H1 (cell line): Measurements from ENCODE around the gene TXLNB. TPM values are rescaled to one million over a fixed set of nuclear protein-coding genes. Genes with fewer than 3 reads are reported as not detected.

Experiments
- polyA plus RNA-seq, 7 experiments: library from polyadenylated mRNA; depleted of rRNA in 3 of 7; stranded (reverse) in 5 of 7; unstranded in 2 of 7; fragments of >200 nt in 5 of 7; fragments of 200-250 nt in 2 of 7; gene quantifications; 1 replicate in 5 of 7; 2 replicates in 1 of 7; 4 replicates in 1 of 7; pipeline versions ENCODE4 v1.2.1 to v1.2.3, GENCODE V29; 2011 to 2013; ENCODE audit warnings: missing spikeins in 2 of 7, mixed read lengths in 2 of 7
- total RNA-seq: library from RNA; stranded (reverse); fragmentation: NEBNext Ultra II Directional; extraction: Animal tissue kit (Norgen Biotek cat#: 25700); gene quantifications from 2 replicates; pipeline ENCODE4 v1.2.1, GENCODE V29; 2021
- TF ChIP-seq, protein P1 (sequence below): IDR thresholded peaks from 2 replicates; pipeline ENCODE4 v1.6.1; 2011; ENCODE audit warnings: low read length, improper control_type of control experiment

The TXLNB gene
- total and polyA plus RNA-seq, 2 of the 8 experiments (the other 6 are each of a cell fraction or from before 2014, with no cell fraction given), result 0.05 to 0.17 TPM

DNA sequence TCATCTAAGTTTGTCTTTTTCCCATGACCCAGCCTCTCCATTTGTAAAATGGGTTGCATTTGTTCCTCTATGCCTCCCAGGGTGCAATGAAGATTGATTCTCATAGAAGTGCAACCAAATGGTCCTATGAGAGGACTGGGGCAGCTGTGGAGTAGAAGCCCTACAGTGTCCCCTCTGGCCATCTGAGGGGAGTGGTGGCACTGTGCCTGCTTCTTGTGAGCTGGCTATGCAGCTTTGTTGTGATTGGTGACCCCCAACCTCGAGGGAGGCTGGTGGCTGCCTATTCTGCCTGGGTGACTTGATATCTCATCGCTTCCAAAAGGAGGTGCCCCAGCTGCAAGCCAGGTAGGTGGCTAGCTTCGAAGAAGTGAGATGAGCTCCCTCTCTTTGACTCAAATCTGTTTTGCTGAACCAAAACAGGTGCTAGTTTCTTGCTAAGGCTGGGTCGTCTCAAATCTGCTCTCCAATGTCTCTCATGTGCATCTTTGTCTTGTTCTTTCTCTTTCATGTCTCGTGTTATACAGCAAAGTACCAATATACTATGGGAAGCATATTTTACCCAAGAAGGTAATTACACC, 33.9 kb downstream of the TXLNB start (continued):
- TF ChIP-seq, protein P1, sequence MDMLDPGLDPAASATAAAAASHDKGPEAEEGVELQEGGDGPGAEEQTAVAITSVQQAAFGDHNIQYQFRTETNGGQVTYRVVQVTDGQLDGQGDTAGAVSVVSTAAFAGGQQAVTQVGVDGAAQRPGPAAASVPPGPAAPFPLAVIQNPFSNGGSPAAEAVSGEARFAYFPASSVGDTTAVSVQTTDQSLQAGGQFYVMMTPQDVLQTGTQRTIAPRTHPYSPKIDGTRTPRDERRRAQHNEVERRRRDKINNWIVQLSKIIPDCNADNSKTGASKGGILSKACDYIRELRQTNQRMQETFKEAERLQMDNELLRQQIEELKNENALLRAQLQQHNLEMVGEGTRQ, result no peak
